IMR-90 (cell line): Measurements from ENCODE around the gene PTRHD1. TPM values are rescaled to one million over a fixed set of nuclear protein-coding genes. Genes with fewer than 3 reads are reported as not detected.

Source experiments
- ATAC-seq: fragments of 200-7000 bp; cut with Tn5 transposase; 2 replicates; pipeline ENCODE4 v1.9.1; 2020; ENCODE audit warnings: low read depth, mild to moderate bottlenecking, moderate library complexity
- BruUV-seq: library from RNA; stranded (reverse); fragments of 400-500 nt; replicated peaks from 2 replicates; lab custom pipeline; 2021; lab: Mats Ljungman, UMichigan
- CTCF ChIA-PET: fragments of 300-600 bp; formaldehyde crosslinking; extraction: SDS; loops from one replicate; lab custom pipeline; 2021; ENCODE audit warnings: antibody characterized with exemption; lab: Yijun Ruan, JAX
- POLR2A ChIA-PET: fragments of 300-600 bp; sonication (Branson Sonifier 250); formaldehyde crosslinking; loops from one replicate; lab custom pipeline; 2022; ENCODE audit warnings: antibody characterized with exemption; ENCODE audit not compliant: unreplicated experiment; lab: Charles Lee
- DNase-seq: peaks from one replicate; pipeline ENCODE4 v3.0.0; 2013
- H2AFZ ChIP-seq: replicated peaks from 2 replicates; pipeline ENCODE3; 2013; ENCODE audit warnings: low read length, mild to moderate bottlenecking; ENCODE audit not compliant: poor library complexity
- H2AK5ac ChIP-seq: 2 replicates; pipeline ENCODE4 v1.6.1; 2013; ENCODE audit warnings: low read depth, low read length, inconsistent platforms
- H2AK9ac ChIP-seq: replicated peaks from 2 replicates; pipeline ENCODE3; 2013; ENCODE audit warnings: mild to moderate bottlenecking, low read depth, low read length, moderate library complexity; ENCODE audit not compliant: poor library complexity
- H2BK120ac ChIP-seq: 2 replicates; pipeline ENCODE4 v1.6.1; 2013; ENCODE audit warnings: low read depth, low read length, inconsistent platforms
- H2BK15ac ChIP-seq: 3 replicates; pipeline ENCODE4 v1.6.1; 2013; ENCODE audit warnings: low read depth, low read length, inconsistent platforms
- H2BK20ac ChIP-seq: 2 replicates; pipeline ENCODE4 v1.6.1; 2013; ENCODE audit warnings: low read depth, mild to moderate bottlenecking, inconsistent platforms, low read length, moderate library complexity
- H2BK5ac ChIP-seq: 2 replicates; pipeline ENCODE4 v1.6.1; 2013; ENCODE audit warnings: mild to moderate bottlenecking, low read depth, low read length, inconsistent platforms; ENCODE audit not compliant: poor library complexity, severe bottlenecking
- H3K14ac ChIP-seq: replicated peaks from 2 replicates; pipeline ENCODE4 v1.6.1; 2013; ENCODE audit warnings: low read depth, low read length, inconsistent platforms
- H3K18ac ChIP-seq: 2 replicates; pipeline ENCODE4 v1.6.1; 2013; ENCODE audit warnings: low read depth, low read length, control low read depth
- H3K23ac ChIP-seq: 2 replicates; pipeline ENCODE4 v1.6.1; 2013; ENCODE audit warnings: low read depth, low read length, inconsistent platforms
- H3K27ac ChIP-seq: 2 replicates; pipeline ENCODE4 v1.5.1; 2013; ENCODE audit warnings: mild to moderate bottlenecking, control low read depth, low read length; ENCODE audit not compliant: insufficient read depth
- H3K27me3 ChIP-seq: 2 replicates; pipeline ENCODE4 v1.6.1; 2013; ENCODE audit warnings: low read length; ENCODE audit not compliant: control insufficient read depth, insufficient read depth
- H3K36me3 ChIP-seq: 2 replicates; pipeline ENCODE4 v1.6.1; 2013; ENCODE audit warnings: low read length, mixed read lengths; ENCODE audit not compliant: control insufficient read depth, insufficient read depth
- H3K4ac ChIP-seq: 2 replicates; pipeline ENCODE4 v1.6.1; 2013; ENCODE audit warnings: low read depth, low read length, inconsistent platforms
- H3K4me1 ChIP-seq: 2 replicates; pipeline ENCODE4 v1.6.1; 2013; ENCODE audit warnings: low read length, mixed read lengths; ENCODE audit not compliant: control insufficient read depth, insufficient read depth
- H3K4me2 ChIP-seq: 2 replicates; pipeline ENCODE4 v1.6.1; 2013; ENCODE audit warnings: low read depth, mild to moderate bottlenecking, control low read depth, low read length, moderate library complexity
- H3K4me3 ChIP-seq: 2 replicates; pipeline ENCODE4 v1.5.1; 2013; ENCODE audit warnings: low read depth, mild to moderate bottlenecking, control low read depth, low read length, moderate library complexity; ENCODE audit not compliant: insufficient read depth
- H3K56ac ChIP-seq: 2 replicates; pipeline ENCODE4 v1.6.1; 2013; ENCODE audit warnings: low read length, inconsistent platforms; ENCODE audit not compliant: insufficient read depth; ENCODE audit errors: extremely low read depth
- H3K79me1 ChIP-seq, 2 experiments: 2 replicates each; pipeline ENCODE4 v1.6.1; 2013; ENCODE audit warnings: low read length in 2 of 2, inconsistent platforms in 1 of 2, low read depth in 1 of 2
- H3K9ac ChIP-seq: 2 replicates; pipeline ENCODE4 v1.6.1; 2013; ENCODE audit warnings: low read depth, low read length, control low read depth
- H3K9me1 ChIP-seq: 2 replicates; pipeline ENCODE4 v1.6.1; 2013; ENCODE audit warnings: low read length, inconsistent platforms; ENCODE audit not compliant: insufficient read depth
- H3K9me3 ChIP-seq: 2 replicates; pipeline ENCODE4 v1.6.1; 2013; ENCODE audit warnings: low read length; ENCODE audit not compliant: control insufficient read depth, insufficient read depth
- H4K20me1 ChIP-seq: 2 replicates; pipeline ENCODE4 v1.6.1; 2013; ENCODE audit warnings: low read length, inconsistent platforms; ENCODE audit not compliant: insufficient read depth
- H4K5ac ChIP-seq: 2 replicates; pipeline ENCODE4 v1.6.1; 2013; ENCODE audit warnings: mild to moderate bottlenecking, low read depth, low read length, control low read depth
- H4K8ac ChIP-seq, 2 experiments: 2 replicates each; pipeline ENCODE4 v1.6.1; 2013; ENCODE audit warnings: low read depth in 2 of 2, low read length in 2 of 2, control low read depth in 1 of 2, inconsistent platforms in 1 of 2
- H4K91ac ChIP-seq: 2 replicates; pipeline ENCODE4 v1.6.1; 2013; ENCODE audit warnings: low read depth, low read length, inconsistent platforms; ENCODE audit not compliant: insufficient read depth
- BHLHE40 ChIP-seq: fragments of 150-350 bp; IDR thresholded peaks from 2 replicates; pipeline ENCODE4 v1.6.1; 2016; ENCODE audit warnings: mild to moderate bottlenecking, low read depth, low read length
- CEBPB ChIP-seq: IDR thresholded peaks from 2 replicates; pipeline ENCODE4 v1.6.1; 2012; ENCODE audit warnings: low read depth, low read length, improper control_type of control experiment
- CHD1 ChIP-seq: IDR thresholded peaks from 2 replicates; pipeline ENCODE4 v1.6.1; 2012; ENCODE audit warnings: low read depth, low read length, improper control_type of control experiment
- FOS ChIP-seq: fragments of 150-350 bp; IDR thresholded peaks from 2 replicates; pipeline ENCODE4 v1.6.1; 2016; ENCODE audit warnings: low read depth, low read length
- NFE2L2 ChIP-seq: fragments of 150-350 bp; IDR thresholded peaks from 2 replicates; pipeline ENCODE4 v1.6.1; 2016; ENCODE audit warnings: low read depth, mild to moderate bottlenecking, low read length
- POLR2A ChIP-seq: IDR thresholded peaks from 2 replicates; pipeline ENCODE4 v1.6.1; 2012; ENCODE audit warnings: mild to moderate bottlenecking, low read depth, low read length
- RAD21 ChIP-seq: IDR thresholded peaks from 2 replicates; pipeline ENCODE4 v1.6.1; 2012; ENCODE audit warnings: low read length, improper control_type of control experiment
- WGBS, 2 experiments: methylation state at CpG; one replicate each; pipeline versions ENCODE4 v1.1.5 to v1.1.7; 2013; ENCODE audit warnings: missing lambda C conversion rate in 2 of 2; ENCODE audit not compliant: insufficient read length in 1 of 2; ENCODE audit errors: extremely low coverage in 2 of 2; 5-methylcytosine and 5-hydroxymethylcytosine counted together
- dilution Hi-C: fragments of 300-500 bp; cut with HindIII; formaldehyde crosslinking; loops from one replicate; pipeline ENCODE4 v1.14.3; 2018; ENCODE audit warnings: low sequenced_read_pairs; ENCODE audit not compliant: unreplicated experiment
- in situ Hi-C: fragments of 300-500 bp; cut with MboI; formaldehyde crosslinking; loops from 3 replicates; pipeline ENCODE4 v1.14.3; 2019; ENCODE audit warnings: low sequenced_read_pairs, inconsistent platforms, mixed read lengths
- intact Hi-C: fragments of 100-400 bp; cut with micrococcal nuclease; formaldehyde crosslinking; loops from 2 replicates; pipeline ENCODE4 v1.10.0; 2022
- polyA plus RNA-seq, 3 experiments: library from polyadenylated mRNA; depleted of rRNA; stranded (reverse); fragments of >200 nt; gene quantifications; 2 replicates each; pipeline ENCODE4 v1.2.3, GENCODE V29; 2012; ENCODE audit warnings: low replicate concordance in 1 of 3
- total RNA-seq: library from RNA; depleted of rRNA; stranded (reverse); fragments of >200 nt; gene quantifications from 2 replicates; pipeline ENCODE4 v1.2.3, GENCODE V29; 2012
- TF ChIP-seq, protein P1 (sequence below): fragments of 150-350 bp; IDR thresholded peaks from 2 replicates; pipeline ENCODE4 v1.6.1; 2016; ENCODE audit warnings: low read depth, mild to moderate bottlenecking, low read length, moderate library complexity, borderline replicate concordance

The PTRHD1 gene
- total and polyA plus RNA-seq, 2 of the 4 experiments (the other 2 are of a cell fraction): 11.7 to 30.9 TPM

DNA sequence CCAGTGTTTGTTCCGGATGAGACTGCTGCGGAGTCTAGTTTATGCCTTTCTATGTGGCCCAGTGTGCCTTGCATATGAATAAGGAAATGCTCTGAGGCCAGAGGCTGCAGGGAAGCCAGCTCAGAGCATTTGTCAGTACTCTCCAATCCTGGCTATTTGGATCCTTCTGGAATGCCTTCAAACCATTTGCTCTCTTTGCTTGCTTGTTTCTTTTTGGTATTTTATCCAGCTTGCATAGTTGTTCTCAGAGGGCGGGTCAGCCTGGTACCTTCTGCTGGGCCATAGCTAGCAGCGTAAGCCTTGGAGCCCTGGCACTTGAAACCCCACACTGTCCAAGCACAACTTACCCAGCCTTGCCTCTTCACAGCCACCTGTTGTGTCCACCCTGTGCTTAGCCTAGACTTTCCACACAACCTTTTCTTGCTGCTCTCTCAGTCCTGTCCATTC, 20.5 kb upstream of the PTRHD1 start:
- Histone ChIP-seq H3K23ac (peak overlapping the region; percentile 29; the same call in 1 of the 2 replicates), H2BK15ac (no peak overlapping the region), H3K4me2 (no peak overlapping the region), H3K4me1 (peaks cover 15% of the 10 kb centered on the region), H2AFZ (no peak overlapping the region), H2BK5ac (no peak overlapping the region), H3K4me3 (no peak overlapping the region), H3K27me3 (no peaks in the 10 kb centered on the region), H3K18ac (no peak overlapping the region), H3K56ac (no peak overlapping the region), H3K9me1 (peaks cover 12% of the 10 kb centered on the region), H2AK5ac (peak overlapping the region; percentile 83; the same call in 1 of the 2 replicates), H3K36me3 (peaks cover 9% of the 10 kb centered on the region; the same call in 1 of the 2 replicates), H3K27ac (no peak overlapping the region), H2AK9ac (peak overlapping the region; percentile 35), H3K9me3 (no peaks in the 10 kb centered on the region), H2BK120ac (no peak overlapping the region), H3K9ac (no peak overlapping the region), H3K14ac (peak overlapping the region; percentile 64; the same call in 1 of the 2 replicates), H3K4ac (peak overlapping the region; percentile 36; the same call in 1 of the 2 replicates), H4K5ac (no peak overlapping the region), H4K20me1 (peaks cover 10% of the 10 kb centered on the region), H3K79me1 (peaks cover 37 to 49% of the 10 kb centered on the region in 2 experiments), H4K8ac (peak overlapping the region in 1 of 2 experiments; percentile 35; a peak in 1 of 4 replicates), H4K91ac (no peak overlapping the region), H2BK20ac (peak overlapping the region; percentile 24)
- intact Hi-C loops (no loop called here), dilution Hi-C loops (no loop called here), in situ Hi-C loops (no loop called here)
- ATAC-seq: peak; percentile 11
- POLR2A ChIA-PET: no interaction called here
- DNase-seq: no peak
- CTCF ChIA-PET: interaction anchor here (0.9 kb wide), 2 partner anchors 13 to 17 kb away, joined by 3 to 4 read pairs; no protein-coding TSS in a partner anchor
- no TSS peak for BruUV-seq
- WGBS, 2 experiments: 100% methylated on average over 2 of the region's 4 CpGs; no CpG with 5 or more reads in 1 of the 2 experiments
- TF ChIP-seq FOS (no peak), RAD21 (no peak), BHLHE40 (no peak), CHD1 (no peak), CEBPB (no peak), NFE2L2 (no peak), POLR2A (no peak)
- TF ChIP-seq, protein P1, sequence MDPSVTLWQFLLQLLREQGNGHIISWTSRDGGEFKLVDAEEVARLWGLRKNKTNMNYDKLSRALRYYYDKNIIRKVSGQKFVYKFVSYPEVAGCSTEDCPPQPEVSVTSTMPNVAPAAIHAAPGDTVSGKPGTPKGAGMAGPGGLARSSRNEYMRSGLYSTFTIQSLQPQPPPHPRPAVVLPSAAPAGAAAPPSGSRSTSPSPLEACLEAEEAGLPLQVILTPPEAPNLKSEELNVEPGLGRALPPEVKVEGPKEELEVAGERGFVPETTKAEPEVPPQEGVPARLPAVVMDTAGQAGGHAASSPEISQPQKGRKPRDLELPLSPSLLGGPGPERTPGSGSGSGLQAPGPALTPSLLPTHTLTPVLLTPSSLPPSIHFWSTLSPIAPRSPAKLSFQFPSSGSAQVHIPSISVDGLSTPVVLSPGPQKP: no peak
